Left ventricle myocardium inferior (tissue), 1 donor: ENCODE measurements around the gene MAN1B1. TPM values are rescaled to one million over a fixed set of nuclear protein-coding genes. Genes with fewer than 3 reads are reported as not detected.

Source experiments
- DNase-seq: peaks from one replicate; pipeline ENCODE4 v3.0.0-alpha.2; 2020
- H3K27ac ChIP-seq: fragments of 200-600 bp; replicated peaks from 2 replicates; pipeline ENCODE4 v1.8.0; 2021
- H3K27me3 ChIP-seq: fragments of 200-600 bp; 2 replicates; pipeline ENCODE4 v1.8.0; 2021; ENCODE audit warnings: low read depth
- H3K36me3 ChIP-seq: fragments of 200-600 bp; 2 replicates; pipeline ENCODE4 v1.8.0; 2021
- H3K4me1 ChIP-seq: fragments of 200-600 bp; 2 replicates; pipeline ENCODE4 v1.8.0; 2021
- H3K4me3 ChIP-seq: fragments of 200-600 bp; 2 replicates; pipeline ENCODE4 v1.8.0; 2021; ENCODE audit warnings: mild to moderate bottlenecking, moderate library complexity
- H3K9me3 ChIP-seq: fragments of 200-600 bp; replicated peaks from 2 replicates; pipeline ENCODE4 v1.8.0; 2021
- CTCF ChIP-seq: fragments of 200-600 bp; IDR thresholded peaks from 2 replicates; pipeline ENCODE4 v1.8.0; 2021; ENCODE audit warnings: antibody characterized with exemption, mild to moderate bottlenecking, borderline replicate concordance
- intact Hi-C: fragments of 100-400 bp; cut with micrococcal nuclease; formaldehyde crosslinking; loops from one replicate; pipeline ENCODE4 v1.11.0; 2022
- total RNA-seq: library from RNA; stranded (reverse); fragmentation: NEBNext Ultra II Directional; extraction: Animal tissue kit (Norgen Biotek cat#: 25700); gene quantifications from one replicate; pipeline ENCODE4 v1.2.1, GENCODE V29; 2021
- donor health status: DM: no; HTN: yes; CAD: no; lungs with severe emphysema.

Gene MAN1B1
- total RNA-seq, 1 donor from 2014 or later = 20.6 TPM

GRCh38 chr9:137084526-137084925 is 2.3 kb upstream of the MAN1B1 start:
- TF ChIP-seq CTCF = no peak
- peak overlapping the region; percentile 99 for H3K27ac ChIP-seq
- peaks cover 37% of the 10 kb centered on the region for H3K36me3 ChIP-seq
- no peak for DNase-seq
- intact Hi-C loops = no loop called here
- peaks cover 31% of the 10 kb centered on the region for H3K4me1 ChIP-seq
- H3K27me3 ChIP-seq = no peaks in the 10 kb centered on the region
- H3K4me3 ChIP-seq = no peak overlapping the region
- H3K9me3 ChIP-seq = no peaks in the 10 kb centered on the region

GRCh38 chr9:137085920-137086530 is 760 bp upstream of the MAN1B1 start:
- intact Hi-C loops = no loop called here
- no peak for TF ChIP-seq CTCF
- H3K36me3 ChIP-seq = peaks cover 25% of the 10 kb centered on the region
- peak; percentile 63 for DNase-seq
- H3K27me3 ChIP-seq = no peaks in the 10 kb centered on the region
- peaks cover 31% of the 10 kb centered on the region for H3K4me1 ChIP-seq
- H3K9me3 ChIP-seq = no peaks in the 10 kb centered on the region
- peak overlapping the region; percentile 99 for H3K27ac ChIP-seq
- H3K4me3 ChIP-seq = peak overlapping the region; percentile 89

- peak overlapping the region; percentile 99 for H3K27ac ChIP-seq
- no peak for TF ChIP-seq CTCF
- H3K4me1 ChIP-seq = peaks cover 31% of the 10 kb centered on the region
- H3K36me3 ChIP-seq = peaks cover 24% of the 10 kb centered on the region
- intact Hi-C loops = no loop called here
- no peaks in the 10 kb centered on the region for H3K27me3 ChIP-seq
- H3K4me3 ChIP-seq = peak overlapping the region; percentile 89
- no peaks in the 10 kb centered on the region for H3K9me3 ChIP-seq
- DNase-seq = no peak
Observed at GRCh38 chr9:137087409-137087925, 682 bp downstream of the MAN1B1 start.

GRCh38 chr9:137088121-137088520 is 1.3 kb downstream of the MAN1B1 start:
- Histone ChIP-seq H3K4me1 (peaks cover 31% of the 10 kb centered on the region), H3K4me3 (peak overlapping the region; percentile 89), H3K27ac (peak overlapping the region; percentile 99), H3K9me3 (no peaks in the 10 kb centered on the region), H3K36me3 (peaks cover 24% of the 10 kb centered on the region), H3K27me3 (no peaks in the 10 kb centered on the region)
- DNase-seq = no peak
- TF ChIP-seq CTCF = no peak
- intact Hi-C loops = no loop called here

GRCh38 chr9:137089232-137089947 is 2.6 kb downstream of the MAN1B1 start:
- H3K36me3 ChIP-seq = peaks cover 26% of the 10 kb centered on the region
- H3K4me3 ChIP-seq = no peak overlapping the region
- H3K27me3 ChIP-seq = no peaks in the 10 kb centered on the region
- DNase-seq = no peak
- intact Hi-C loops = no loop called here
- H3K27ac ChIP-seq = no peak overlapping the region
- peaks cover 31% of the 10 kb centered on the region for H3K4me1 ChIP-seq
- H3K9me3 ChIP-seq = no peaks in the 10 kb centered on the region
- no peak for TF ChIP-seq CTCF
